HG03039 (cell line): ENCODE results near the gene FEM1B.

Experiments
- ATAC-seq: cut with Tn5 transposase; IDR thresholded peaks from one replicate; pipeline ENCODE4 v1.9.1; 2021; ENCODE audit warnings: mild to moderate bottlenecking, moderate library complexity; ENCODE audit not compliant: unreplicated experiment

FEM1B gene

DNA sequence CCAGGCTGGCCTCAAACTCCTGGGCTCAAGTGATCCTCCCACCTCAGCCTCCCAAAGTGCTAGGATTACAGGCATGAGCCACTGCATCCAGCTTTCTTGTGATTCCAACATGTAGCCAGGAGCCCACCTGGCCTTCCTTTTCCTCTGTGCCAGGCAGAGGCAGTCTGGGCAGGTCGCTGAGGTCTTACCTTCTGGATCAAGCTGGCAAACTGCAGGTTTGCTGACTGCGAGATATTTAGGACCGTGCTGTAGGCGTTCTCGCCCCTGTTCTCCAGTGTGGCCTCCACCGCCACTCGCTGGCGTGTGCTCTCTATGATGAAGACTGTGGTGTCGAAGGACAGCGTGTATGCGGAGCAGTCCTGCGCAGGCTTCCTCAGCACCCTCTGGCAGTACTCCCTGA is 42.5 kb downstream of the FEM1B start:
- no peak for ATAC-seq

DNA sequence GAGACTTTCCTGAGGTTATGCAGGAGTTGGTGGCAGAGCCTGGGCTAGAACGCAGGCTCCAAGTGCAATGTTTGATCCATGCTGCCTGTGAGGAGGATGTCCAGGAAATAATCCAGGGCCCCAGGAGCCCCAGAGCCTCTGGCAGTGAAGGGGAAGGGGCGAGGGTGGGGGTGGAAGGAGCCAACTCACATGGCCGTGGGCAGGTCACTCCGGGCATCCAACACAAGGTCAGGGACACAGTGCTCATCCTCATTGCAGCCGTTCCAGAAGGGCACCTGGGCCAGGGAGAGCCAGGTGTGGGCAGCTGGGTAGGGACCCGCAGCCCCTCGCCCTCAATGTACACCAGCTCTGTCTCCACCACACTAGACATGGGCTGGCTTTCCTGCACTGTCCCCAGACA is 43.7 kb downstream of the FEM1B start:
- no peak for ATAC-seq

DNA sequence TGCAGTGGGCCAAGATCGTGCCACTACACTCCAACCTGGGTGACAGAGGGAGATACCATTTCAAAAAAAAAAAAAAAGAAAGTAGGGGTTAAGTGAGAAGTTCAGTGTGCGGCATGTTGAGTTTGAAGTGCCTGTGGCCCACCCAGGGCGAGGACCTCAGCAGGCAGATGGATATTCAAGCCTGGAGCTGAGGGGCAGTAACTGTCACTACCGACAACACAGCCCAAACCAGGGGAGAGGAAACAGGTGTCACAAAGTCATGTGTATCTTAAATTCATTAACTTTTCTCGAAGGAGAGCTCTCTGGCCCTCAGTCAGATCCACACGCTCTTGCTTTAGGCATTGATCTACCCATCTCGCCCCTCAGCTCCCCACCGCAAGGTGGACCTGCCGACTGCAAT is 45.3 kb downstream of the FEM1B start:
- no peak for ATAC-seq

GRCh38 chr15:68325726-68326125 is 48.2 kb downstream of the FEM1B start:
- ATAC-seq = no peak

DNA sequence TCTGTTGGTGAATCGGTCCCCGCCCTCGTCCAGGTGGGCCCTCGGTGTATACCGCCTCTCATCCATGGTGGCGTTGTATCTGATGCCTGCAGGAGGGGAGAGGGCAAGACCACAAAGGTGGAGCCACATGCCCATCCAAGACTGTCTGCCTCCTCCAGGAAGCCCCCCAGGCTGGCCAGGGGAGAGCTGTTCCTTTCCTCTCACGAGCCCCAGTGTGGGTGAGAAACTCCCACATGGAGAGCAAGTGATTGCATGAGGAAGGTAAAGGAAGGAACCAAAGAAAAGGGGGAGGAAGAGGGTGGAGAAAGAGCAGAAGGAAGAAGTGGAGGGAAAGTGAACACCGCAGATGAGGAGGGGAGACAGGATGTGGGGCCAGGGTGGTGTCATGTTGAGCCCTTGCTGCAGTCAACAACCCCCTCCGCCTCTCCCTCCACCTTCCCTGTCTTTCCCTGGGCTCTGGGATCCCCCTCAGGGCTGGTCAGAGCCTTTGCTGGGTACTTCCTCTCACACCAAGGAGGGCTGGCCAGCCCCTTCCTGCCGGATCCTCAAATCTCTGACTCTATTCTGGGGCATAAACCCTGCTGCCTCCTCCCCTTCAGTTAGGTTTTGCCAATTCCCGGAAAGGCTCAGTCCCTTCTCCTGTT is 49.3 kb downstream of the FEM1B start:
- ATAC-seq = no peak

- no peak for ATAC-seq
These were observed 50.9 kb downstream of the FEM1B start for GRCh38 chr15:68328443-68328842.

DNA sequence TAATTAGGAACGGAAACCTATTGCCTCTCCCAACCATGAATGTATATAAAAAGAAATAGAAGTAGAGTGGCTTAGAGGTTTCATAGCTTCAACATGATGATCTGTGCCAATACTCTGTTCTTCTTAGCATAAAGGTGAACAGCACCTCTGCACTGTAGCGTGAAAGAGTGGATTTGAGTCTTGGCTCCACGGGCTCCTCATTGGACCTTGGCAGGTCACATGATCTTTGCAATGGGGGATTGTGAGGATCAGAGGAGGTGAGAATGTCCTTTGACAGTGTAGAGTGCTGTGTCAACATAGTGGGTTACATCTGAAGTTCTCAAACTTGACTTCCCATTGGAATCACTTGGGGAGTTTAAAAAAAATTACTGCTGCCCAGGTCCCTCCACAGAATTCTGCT is 51.4 kb downstream of the FEM1B start:
- no peak for ATAC-seq

DNA sequence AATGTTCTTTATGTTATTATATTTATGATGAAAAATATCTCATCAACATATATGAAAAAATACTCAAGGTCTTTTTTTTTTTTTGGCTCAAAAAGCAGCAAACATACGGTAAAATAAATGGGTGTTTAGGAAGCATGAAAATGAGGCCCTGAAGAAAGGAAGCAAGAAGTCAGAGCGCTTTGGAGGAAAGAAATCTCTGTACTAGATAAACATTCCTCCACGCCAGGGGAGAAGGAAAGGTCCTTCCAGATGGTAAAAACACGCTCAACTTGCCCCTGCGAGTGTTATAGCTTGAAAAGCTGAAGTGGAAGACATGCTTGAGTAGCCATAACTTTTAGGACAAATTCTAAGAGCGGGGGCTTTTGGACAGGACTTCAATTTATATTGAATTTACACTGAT is 52.9 kb downstream of the FEM1B start:
- no peak for ATAC-seq

- no peak for ATAC-seq
These were observed 53.4 kb downstream of the FEM1B start for GRCh38 chr15:68330901-68331300.

- ATAC-seq = no peak
These were observed 54.7 kb downstream of the FEM1B start for GRCh38 chr15:68332266-68332665.

DNA sequence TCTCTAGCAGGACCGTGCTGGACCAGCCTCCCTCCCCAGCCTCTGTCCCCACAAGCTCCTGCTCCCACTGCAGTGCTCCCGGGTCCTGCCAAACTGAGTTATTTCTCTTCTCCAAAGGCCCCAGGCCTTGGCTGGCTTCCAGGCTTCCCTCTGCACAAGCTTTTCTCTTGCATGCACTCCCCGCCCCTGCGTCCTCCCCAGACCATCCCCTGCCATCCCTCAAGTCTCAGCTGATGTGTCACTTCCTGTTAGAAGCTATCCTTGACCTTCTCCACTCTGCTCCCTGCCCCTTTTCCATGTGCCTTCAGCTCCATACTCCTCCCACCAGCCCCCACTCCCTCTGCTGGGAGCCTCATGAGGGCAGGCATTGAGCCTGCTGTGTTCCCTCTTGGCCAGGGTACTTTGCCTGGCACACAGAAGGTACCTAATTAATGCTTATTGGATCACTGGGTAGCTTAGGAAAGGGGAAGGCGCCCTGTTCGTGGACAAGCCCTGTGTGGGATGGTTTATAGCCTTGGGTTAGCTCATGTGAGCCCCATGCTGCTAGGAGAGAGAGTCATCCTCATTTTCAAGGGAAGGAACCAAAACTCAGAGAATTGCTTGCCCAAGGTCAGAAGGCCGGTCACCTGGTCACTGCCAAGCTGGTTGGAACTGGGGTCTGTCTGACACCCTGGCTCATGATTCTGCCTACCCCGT is 56.4 kb downstream of the FEM1B start:
- ATAC-seq = no peak

- ATAC-seq = no peak
These were observed 57.1 kb downstream of the FEM1B start for GRCh38 chr15:68334661-68335124.

GRCh38 chr15:68335251-68335650 is 57.7 kb downstream of the FEM1B start:
- ATAC-seq = no peak

- no peak for ATAC-seq
These were observed 58.1 kb downstream of the FEM1B start for GRCh38 chr15:68335655-68336054.

- ATAC-seq = no peak
These were observed 59.0 kb downstream of the FEM1B start for GRCh38 chr15:68336516-68336915.

DNA sequence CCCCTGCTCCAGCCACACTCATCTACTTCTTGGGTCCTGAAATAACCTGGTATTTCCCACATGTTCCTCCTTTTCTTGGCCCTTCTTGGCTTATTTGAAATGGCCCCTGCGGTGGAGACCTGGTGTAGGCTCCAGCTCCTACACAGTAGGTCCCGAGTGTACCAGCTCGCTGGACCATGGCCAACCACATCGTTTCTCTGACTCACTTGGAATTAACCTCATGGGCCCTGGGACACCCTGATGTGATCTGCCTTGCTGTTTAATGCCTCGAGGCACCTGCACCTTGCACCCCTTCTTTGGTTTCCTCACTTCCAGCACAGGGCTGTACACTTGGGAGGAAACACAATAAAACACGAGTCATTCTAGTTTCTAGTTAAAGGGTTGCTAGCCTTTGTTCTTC is 60.3 kb downstream of the FEM1B start:
- no peak for ATAC-seq

DNA sequence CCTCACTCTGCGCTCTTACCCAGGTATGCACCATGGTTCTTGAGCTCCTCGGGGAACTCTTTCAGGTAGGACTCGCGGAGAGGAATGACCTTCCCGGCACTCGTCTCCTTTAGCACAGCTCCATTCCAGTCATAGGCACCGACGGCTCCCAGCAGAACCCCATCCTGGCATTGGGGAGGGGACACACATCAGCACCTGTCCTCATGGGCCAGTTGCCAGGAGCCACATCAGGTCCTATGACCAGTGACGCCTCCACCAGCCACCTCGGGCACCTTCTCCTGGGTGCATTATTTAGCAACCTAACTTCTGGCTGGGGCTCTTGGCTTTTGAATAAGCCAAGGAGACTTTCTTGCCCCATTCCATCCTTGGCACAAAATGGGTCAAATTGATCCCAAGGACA is 61.9 kb downstream of the FEM1B start:
- ATAC-seq = no peak

DNA sequence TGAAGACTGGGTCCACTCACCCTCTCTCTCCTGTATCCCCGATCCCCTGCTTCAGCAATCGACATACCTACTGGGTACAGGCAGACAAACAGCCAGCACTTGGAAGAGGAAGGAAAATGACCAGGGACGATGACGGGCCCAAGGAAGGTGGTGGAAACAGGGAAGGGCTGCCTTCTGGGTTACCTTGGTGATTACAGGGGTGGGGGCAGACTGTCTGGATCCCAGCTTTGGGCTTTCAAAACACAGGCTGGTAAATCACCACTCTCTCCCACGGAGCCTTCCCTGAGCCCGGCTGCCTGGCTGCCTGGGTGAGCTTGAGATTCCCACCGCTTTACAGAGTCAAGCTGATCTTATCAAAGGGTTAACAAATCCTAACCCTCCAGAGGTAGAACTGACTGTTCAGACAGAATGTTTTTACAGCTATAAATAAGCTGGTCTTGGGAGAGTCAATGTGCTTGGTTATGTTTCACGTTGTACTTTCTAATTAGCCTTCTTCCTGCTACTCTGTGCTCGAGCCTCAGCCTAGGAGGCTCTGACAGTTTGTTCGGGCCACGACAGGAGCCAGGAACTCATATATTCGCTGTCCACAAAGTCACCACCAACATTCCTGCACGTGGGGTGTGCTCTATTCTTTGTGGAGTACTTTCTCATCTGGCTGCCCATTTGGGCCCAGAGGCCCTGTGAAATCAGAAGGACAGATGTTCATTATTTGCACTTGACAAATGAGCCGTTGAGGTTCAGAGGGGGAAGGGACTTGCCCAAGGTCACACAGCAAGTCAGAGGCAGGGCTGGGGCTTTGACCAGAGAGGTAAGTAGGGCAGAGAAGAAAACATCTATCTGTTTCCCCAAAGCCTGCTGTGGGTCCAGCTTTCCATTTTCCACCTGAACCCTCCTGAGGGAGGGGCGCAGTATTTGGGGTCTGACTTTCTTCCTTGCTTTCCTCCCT is 63.5 kb downstream of the FEM1B start:
- ATAC-seq = no peak

GRCh38 chr15:68341760-68342725 is 64.5 kb downstream of the FEM1B start:
- no peak for ATAC-seq

- no peak for ATAC-seq
These were observed 66.2 kb downstream of the FEM1B start for GRCh38 chr15:68343579-68344225.
